T-helper 22 cell (primary cell): Measurements from ENCODE around the gene BAK1.
A peak's percentile ranks its signal among the peaks of the same experiment; 100 is the strongest.
"Not testable (repeated sequence)": the region's sequence is repeated elsewhere in the genome, so short reads cannot be mapped to it uniquely, and the experiment has no call there.

ENCODE experiments used
- DNase-seq: peaks from one replicate; pipeline ENCODE4 v3.0.0-alpha.2; 2020; ENCODE audit warnings: low read depth

BAK1 gene

GRCh38 chr6:33551538-33551937, 28.5 kb downstream of the BAK1 start:
- no peak for DNase-seq

GRCh38 chr6:33549896-33550295, 30.2 kb downstream of the BAK1 start:
- no peak for DNase-seq

- no peak for DNase-seq
These were observed 30.9 kb downstream of the BAK1 start for GRCh38 chr6:33549196-33549595.

DNA sequence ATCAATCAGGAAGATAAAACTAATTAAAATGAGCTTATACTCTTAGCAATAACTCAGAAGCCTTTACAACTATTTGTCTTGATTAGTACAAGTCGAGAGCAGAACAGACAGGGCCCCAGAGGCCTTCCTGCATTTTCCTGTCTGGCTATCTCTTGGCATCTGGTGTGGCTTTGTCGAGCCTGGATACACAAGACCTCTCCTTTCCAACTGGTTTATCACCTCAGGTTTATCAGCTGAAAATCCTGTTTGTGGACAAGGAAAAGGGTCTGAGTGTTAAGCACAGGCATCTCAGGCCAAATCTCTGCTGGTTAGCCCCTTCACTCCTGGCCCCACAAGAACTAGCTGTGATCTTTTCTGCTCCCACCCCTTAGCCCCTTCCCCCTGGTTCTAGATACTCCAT, 32.6 kb downstream of the BAK1 start:
- no peak for DNase-seq

DNA sequence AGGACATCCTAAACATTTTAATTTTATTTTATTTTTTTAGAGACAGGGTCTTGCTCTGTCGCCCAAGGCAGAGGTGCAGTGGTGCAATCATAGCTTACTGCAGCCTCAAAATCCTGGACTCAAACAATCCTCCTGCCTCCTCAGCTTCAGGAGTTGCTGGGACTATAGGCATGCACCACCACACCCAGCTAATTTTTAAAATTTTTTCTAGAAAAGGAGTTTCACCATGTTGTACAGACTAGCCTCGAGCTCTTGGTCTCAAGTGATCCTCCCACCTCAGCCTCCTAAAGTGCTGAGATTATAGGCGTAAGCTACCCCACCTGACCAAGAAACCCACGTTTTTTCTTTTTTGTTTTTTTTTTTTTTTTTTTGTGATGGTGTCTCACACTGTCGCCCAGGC, 33.3 kb downstream of the BAK1 start:
- no peak for DNase-seq

DNA sequence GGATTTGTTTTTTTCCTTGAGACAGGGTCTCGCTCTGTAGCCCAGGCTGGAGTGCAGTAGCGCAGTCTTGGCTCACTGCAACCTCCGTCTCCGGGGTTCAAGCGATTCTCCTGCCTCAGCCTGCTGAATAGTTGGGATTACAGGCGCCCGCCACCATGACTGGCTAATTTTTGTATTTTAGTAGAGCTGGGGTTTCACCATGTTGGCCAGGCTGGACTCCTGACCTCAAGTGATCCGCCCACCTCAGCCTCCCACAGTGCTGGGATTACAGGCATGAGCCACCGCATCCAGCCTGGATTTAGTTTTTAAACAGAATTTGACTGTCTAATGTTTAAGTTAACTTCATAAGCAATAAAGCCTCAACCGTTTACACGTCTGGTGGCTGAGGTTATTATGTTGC, 34.8 kb downstream of the BAK1 start:
- not testable (repeated sequence) for DNase-seq

- no peak for DNase-seq
These were observed 37.0 kb downstream of the BAK1 start for GRCh38 chr6:33543116-33543515.

DNA sequence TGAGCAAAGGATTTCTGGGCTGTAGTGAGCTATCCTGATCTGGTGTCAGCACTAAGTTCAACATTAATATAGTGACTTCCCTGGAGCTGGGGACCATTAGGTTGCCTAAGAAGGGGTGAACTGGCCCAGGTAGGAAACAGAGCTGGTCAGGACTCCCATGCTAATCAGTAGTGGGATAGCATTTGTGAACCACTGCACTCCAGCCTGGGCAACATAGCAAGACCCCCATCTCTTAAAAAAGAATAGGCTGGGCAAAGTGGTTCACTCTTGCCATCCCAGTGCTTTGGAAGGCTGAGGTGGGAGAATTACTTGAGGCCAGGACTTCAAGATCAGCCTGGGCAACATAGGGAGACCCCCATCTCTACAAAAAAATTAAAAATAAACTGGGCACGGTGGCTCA, 39.3 kb downstream of the BAK1 start:
- no peak for DNase-seq

DNA sequence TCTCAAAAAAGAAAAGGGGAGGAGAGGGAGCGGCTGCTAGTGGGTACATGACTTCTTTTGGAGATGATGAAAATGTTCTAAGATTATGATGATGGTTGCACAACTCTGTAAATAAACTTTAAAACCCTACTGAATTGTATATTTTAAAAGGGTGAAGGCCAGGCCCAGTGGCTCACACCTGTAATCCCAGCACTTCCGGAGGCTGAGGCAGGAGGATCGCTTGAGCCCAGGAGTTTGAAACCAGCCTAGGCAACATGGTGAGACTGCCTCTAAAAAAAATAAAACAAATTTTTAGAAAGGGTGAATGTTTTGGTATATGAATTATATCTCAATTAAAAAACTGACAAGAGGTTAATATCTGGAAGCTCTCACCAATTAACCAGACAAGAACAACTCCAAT, 45.4 kb downstream of the BAK1 start:
- DNase-seq: no peak

DNA sequence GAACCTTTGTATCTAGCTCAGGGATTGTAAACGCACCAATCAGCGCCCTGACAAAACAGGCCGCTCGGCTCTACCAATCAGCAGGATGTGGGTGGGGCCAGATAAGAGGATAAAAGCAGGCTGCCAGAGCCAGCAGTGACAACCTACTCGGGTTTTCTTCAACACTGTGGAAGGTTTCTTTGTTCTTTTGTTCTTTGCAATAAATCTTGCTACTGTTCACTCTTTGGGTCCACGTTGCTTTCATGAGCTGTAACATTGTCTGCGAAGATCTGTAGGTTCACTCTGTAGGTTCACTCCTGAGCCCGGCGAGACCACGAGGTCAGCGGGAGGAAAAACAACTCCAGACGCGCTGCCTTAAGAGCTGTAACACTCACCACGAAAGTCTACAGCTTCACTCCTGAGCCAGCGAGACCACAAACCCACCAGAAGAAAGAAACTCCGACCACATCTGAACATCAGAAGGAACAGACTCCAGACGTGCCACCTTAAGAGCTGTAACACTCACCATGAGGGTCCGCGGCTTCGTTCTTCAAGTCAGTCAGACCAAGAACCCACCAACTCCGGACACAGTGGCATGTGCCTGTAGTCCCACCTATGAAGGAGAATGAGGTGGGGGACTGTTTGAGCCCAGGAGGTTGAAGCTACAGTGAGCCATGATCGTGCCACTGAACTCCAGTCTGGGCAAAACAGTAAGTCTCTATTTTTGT, 46.8 kb downstream of the BAK1 start:
- peak; percentile 23 for DNase-seq

- not testable (repeated sequence) for DNase-seq
These were observed 47.6 kb downstream of the BAK1 start for GRCh38 chr6:33532431-33532830.

DNA sequence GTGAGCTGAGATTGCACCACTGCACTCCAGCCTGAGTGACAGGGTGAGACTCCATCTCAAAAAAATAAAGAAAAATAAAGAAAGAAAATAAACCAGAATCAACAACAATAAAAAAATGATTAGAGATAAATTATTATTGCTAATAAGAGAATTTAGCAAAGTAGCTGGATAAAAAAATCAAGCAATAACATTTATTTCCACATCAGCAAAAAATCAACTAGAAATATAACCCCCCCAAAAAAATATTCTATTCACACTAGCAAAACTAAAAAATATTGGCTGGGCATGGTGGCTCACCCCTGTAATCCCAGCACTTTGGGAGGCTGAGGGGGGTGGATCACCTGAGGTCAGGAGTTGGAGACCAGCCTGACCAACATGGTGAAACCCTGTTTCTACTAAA, 49.5 kb downstream of the BAK1 start:
- not testable (repeated sequence) for DNase-seq
